HG02938 (cell line): Measurements from ENCODE around the gene ACTR5.

Experiments
- ATAC-seq: cut with Tn5 transposase; IDR thresholded peaks from one replicate; pipeline ENCODE4 v1.9.1; 2021; ENCODE audit warnings: mild to moderate bottlenecking, moderate library complexity; ENCODE audit not compliant: unreplicated experiment

Gene ACTR5

GRCh38 chr20:38728911-38729642 lies 19.2 kb upstream of the ACTR5 start:
- no peak for ATAC-seq

- no peak for ATAC-seq
Observed at GRCh38 chr20:38729767-38730166, 18.5 kb upstream of the ACTR5 start.

- ATAC-seq: no peak
Observed at GRCh38 chr20:38730167-38730988, 17.9 kb upstream of the ACTR5 start.

GRCh38 chr20:38730989-38731737 lies 17.1 kb upstream of the ACTR5 start:
- no peak for ATAC-seq

GRCh38 chr20:38731738-38732113 lies 16.5 kb upstream of the ACTR5 start:
- no peak for ATAC-seq

- ATAC-seq: no peak
Observed at GRCh38 chr20:38732981-38733380, 15.3 kb upstream of the ACTR5 start.

- no peak for ATAC-seq
Observed at GRCh38 chr20:38735172-38735571, 13.1 kb upstream of the ACTR5 start.

- no peak for ATAC-seq
Observed at GRCh38 chr20:38737887-38738286, 10.4 kb upstream of the ACTR5 start.

- ATAC-seq: no peak
Observed at GRCh38 chr20:38745757-38746156, 2.5 kb upstream of the ACTR5 start.

- ATAC-seq: no peak
Observed at GRCh38 chr20:38747495-38748096, 664 bp upstream of the ACTR5 start.

GRCh38 chr20:38748861-38749149 lies 545 bp downstream of the ACTR5 start:
- ATAC-seq: peak; percentile 36

- ATAC-seq: no peak
Observed at GRCh38 chr20:38751360-38751976, 3.2 kb downstream of the ACTR5 start.

GRCh38 chr20:38752029-38752428 lies 3.8 kb downstream of the ACTR5 start:
- no peak for ATAC-seq

GRCh38 chr20:38754924-38755323 lies 6.7 kb downstream of the ACTR5 start:
- ATAC-seq: no peak

GRCh38 chr20:38755324-38755910 lies 7.2 kb downstream of the ACTR5 start:
- ATAC-seq: no peak

GRCh38 chr20:38757145-38757775 lies 9.0 kb downstream of the ACTR5 start:
- no peak for ATAC-seq

GRCh38 chr20:38759106-38759505 lies 10.8 kb downstream of the ACTR5 start:
- no peak for ATAC-seq

- no peak for ATAC-seq
Observed at GRCh38 chr20:38760978-38761377, 12.7 kb downstream of the ACTR5 start.

- ATAC-seq: no peak
Observed at GRCh38 chr20:38762174-38762573, 13.9 kb downstream of the ACTR5 start.

GRCh38 chr20:38763616-38764015 lies 15.4 kb downstream of the ACTR5 start:
- ATAC-seq: no peak
